Calu3 (cell line): Measurements from ENCODE around the gene AKAP12. TPM values are rescaled to one million over a fixed set of nuclear protein-coding genes. Genes with fewer than 3 reads are reported as not detected.

ENCODE experiments used
- BruUV-seq: library from RNA; stranded (reverse); fragments of 400-500 nt; replicated peaks from 2 replicates; lab custom pipeline; 2021; lab: Mats Ljungman, UMichigan
- CTCF ChIA-PET: fragments of 300-600 bp; sonication (Branson Sonifier 250); formaldehyde crosslinking; loops from one replicate; lab custom pipeline; 2022; ENCODE audit warnings: antibody characterized with exemption; lab: Charles Lee
- DNase-seq: peaks from one replicate; pipeline ENCODE4 v3.0.0; 2022
- H3K27ac Mint-ChIP-seq: one replicate; pipeline ENCODE4 v1.8.0; 2022; ENCODE audit warnings: mixed read lengths; ENCODE audit not compliant: unreplicated experiment
- H3K27me3 Mint-ChIP-seq: one replicate; pipeline ENCODE4 v1.8.0; 2022; ENCODE audit warnings: mixed read lengths; ENCODE audit not compliant: unreplicated experiment
- H3K36me3 Mint-ChIP-seq: one replicate; pipeline ENCODE4 v1.8.0; 2022; ENCODE audit warnings: mild to moderate bottlenecking, moderate library complexity, mixed read lengths; ENCODE audit not compliant: insufficient read depth, unreplicated experiment
- H3K4me1 Mint-ChIP-seq: one replicate; pipeline ENCODE4 v1.8.0; 2022; ENCODE audit warnings: mild to moderate bottlenecking, low read depth, mixed read lengths; ENCODE audit not compliant: unreplicated experiment
- H3K4me3 Mint-ChIP-seq: one replicate; pipeline ENCODE4 v1.8.0; 2022; ENCODE audit warnings: mild to moderate bottlenecking, low read depth, moderate library complexity, mixed read lengths; ENCODE audit not compliant: unreplicated experiment
- H3K9me3 Mint-ChIP-seq: one replicate; pipeline ENCODE4 v1.8.0; 2022; ENCODE audit warnings: low read depth, mixed read lengths; ENCODE audit not compliant: unreplicated experiment
- CTCF ChIP-seq: fragments of 200-600 bp; IDR thresholded peaks from one replicate; pipeline ENCODE4 v1.8.0; 2022; ENCODE audit warnings: antibody characterized with exemption; ENCODE audit not compliant: unreplicated experiment
- intact Hi-C: fragments of 100-400 bp; cut with micrococcal nuclease; formaldehyde crosslinking; loops from one replicate; pipeline ENCODE4 v1.10.0; 2022; ENCODE audit not compliant: unreplicated experiment
- total RNA-seq: library from RNA; stranded (reverse); gene quantifications from 2 replicates; pipeline ENCODE4 v1.2.3, GENCODE V29; 2022

The AKAP12 gene
- total RNA-seq, 1 experiment from 2014 or later: 31.8 TPM

- Mint-ChIP-seq H3K27me3 (no peaks in the 10 kb centered on the region), H3K4me1 (no peaks in the 10 kb centered on the region), H3K36me3 (peaks cover 11% of the 10 kb centered on the region), H3K27ac (no peak overlapping the region), H3K9me3 (no peaks in the 10 kb centered on the region), H3K4me3 (no peak overlapping the region)
- TF ChIP-seq CTCF: no peak
- CTCF ChIA-PET: no interaction called here
- no TSS peak for BruUV-seq
- intact Hi-C loops: no loop called here
- DNase-seq: no peak
Measured at GRCh38 chr6:151400473-151400872, 160.7 kb downstream of the AKAP12 start.

- no peak for DNase-seq
- CTCF ChIA-PET: no interaction called here
- H3K4me1 Mint-ChIP-seq: no peaks in the 10 kb centered on the region
- no peak overlapping the region for H3K27ac Mint-ChIP-seq
- H3K27me3 Mint-ChIP-seq: no peaks in the 10 kb centered on the region
- intact Hi-C loops: no loop called here
- BruUV-seq: no TSS peak
- H3K36me3 Mint-ChIP-seq: peaks cover 23% of the 10 kb centered on the region
- H3K4me3 Mint-ChIP-seq: no peak overlapping the region
- no peaks in the 10 kb centered on the region for H3K9me3 Mint-ChIP-seq
- TF ChIP-seq CTCF: no peak
Measured at GRCh38 chr6:151402228-151402627, 162.5 kb downstream of the AKAP12 start.

- BruUV-seq: no TSS peak
- CTCF ChIA-PET: no interaction called here
- no peak overlapping the region for H3K4me3 Mint-ChIP-seq
- no peak for DNase-seq
- TF ChIP-seq CTCF: no peak
- H3K27me3 Mint-ChIP-seq: no peaks in the 10 kb centered on the region
- H3K36me3 Mint-ChIP-seq: peaks cover 28% of the 10 kb centered on the region
- intact Hi-C loops: no loop called here
- no peak overlapping the region for H3K27ac Mint-ChIP-seq
- no peaks in the 10 kb centered on the region for H3K9me3 Mint-ChIP-seq
- no peaks in the 10 kb centered on the region for H3K4me1 Mint-ChIP-seq
Measured at GRCh38 chr6:151403919-151404308, 164.1 kb downstream of the AKAP12 start.

Other genes with a start within 250 kb of the AKAP12 start
- gene ZBTB2, start 151.6 kb downstream of the AKAP12 start, total RNA-seq: 15.2 and 15.7 TPM in 2 replicates
- gene RMND1, start 212.2 kb downstream of the AKAP12 start, total RNA-seq: 13.2 and 15.5 TPM in 2 replicates